H1 (cell line): ENCODE data around the gene UCN. TPM values are rescaled to one million over a fixed set of nuclear protein-coding genes. Genes with fewer than 3 reads are reported as not detected.

Experiments used
- CTCF ChIA-PET: fragments of 300-600 bp; sonication (Branson Sonifier 250); formaldehyde crosslinking; loops from one replicate; lab custom pipeline; 2021; ENCODE audit not compliant: partially characterized antibody; lab: Charles Lee
- POLR2A ChIA-PET: fragments of 300-600 bp; sonication (Branson Sonifier 250); formaldehyde crosslinking; loops from one replicate; lab custom pipeline; 2021; ENCODE audit warnings: inconsistent platforms; ENCODE audit not compliant: partially characterized antibody; lab: Charles Lee
- DNase-seq, 2 experiments: peaks; one replicate each; pipeline versions ENCODE4 v3.0.0 to v3.0.0-alpha.2; 2010 to 2022; ENCODE audit warnings: low spot score in 2 of 2, low read depth in 1 of 2, mixed read lengths in 1 of 2
- FAIRE-seq: peaks from 2 replicates; lab custom pipeline; 2011; peaks lifted over from hg19 to GRCh38; lab: Jason Lieb, UNC
- H2AFZ ChIP-seq: 2 replicates; pipeline ENCODE4 v1.8.1; 2012; ENCODE audit warnings: low read length, inconsistent platforms
- H2AK5ac ChIP-seq: 2 replicates; pipeline ENCODE4 v1.6.1; 2013; ENCODE audit warnings: low read depth, low read length
- H2BK120ac ChIP-seq: replicated peaks from 2 replicates; pipeline ENCODE3; 2013; ENCODE audit warnings: low read depth, low read length, inconsistent platforms
- H2BK12ac ChIP-seq: 2 replicates; pipeline ENCODE4 v1.6.1; 2013; ENCODE audit warnings: low read depth, low read length
- H2BK15ac ChIP-seq: 2 replicates; pipeline ENCODE4 v1.6.1; 2013; ENCODE audit warnings: low read length
- H2BK20ac ChIP-seq: 2 replicates; pipeline ENCODE4 v1.6.1; 2013; ENCODE audit warnings: low read length
- H2BK5ac ChIP-seq: 2 replicates; pipeline ENCODE4 v1.6.1; 2013; ENCODE audit warnings: low read depth, low read length
- H3K14ac ChIP-seq: 2 replicates; pipeline ENCODE4 v1.6.1; 2013; ENCODE audit warnings: inconsistent platforms; ENCODE audit not compliant: insufficient read length
- H3K18ac ChIP-seq: 2 replicates; pipeline ENCODE4 v1.6.1; 2013; ENCODE audit warnings: low read length; ENCODE audit errors: extremely low read depth
- H3K23ac ChIP-seq: 2 replicates; pipeline ENCODE4 v1.6.1; 2013; ENCODE audit warnings: inconsistent platforms; ENCODE audit not compliant: insufficient read length
- H3K23me2 ChIP-seq: 2 replicates; pipeline ENCODE4 v1.6.1; 2013; ENCODE audit warnings: low read depth, low read length
- H3K27ac ChIP-seq: 2 replicates; pipeline ENCODE4 v1.6.1; 2011; ENCODE audit warnings: low read depth, low read length, inconsistent platforms
- H3K27me3 ChIP-seq, 4 experiments: replicated peaks in 1 of 4; 1 replicate in 1 of 4; 2 replicates in 3 of 4; pipeline versions ENCODE4 v1.6.1 to v1.8.1; 2011 to 2013; ENCODE audit warnings: low read length in 3 of 4, mild to moderate bottlenecking in 3 of 4, inconsistent platforms in 2 of 4, mixed read lengths in 2 of 4, moderate library complexity in 1 of 4; ENCODE audit not compliant: control insufficient read depth in 3 of 4, insufficient read depth in 3 of 4; ENCODE audit errors: extremely low read depth in 1 of 4
- H3K36me3 ChIP-seq, 4 experiments: 2 replicates each; pipeline versions ENCODE4 v1.6.1 to v1.8.1; 2011 to 2013; ENCODE audit warnings: mild to moderate bottlenecking in 4 of 4, low read length in 3 of 4, moderate library complexity in 2 of 4, control low read depth in 1 of 4, inconsistent platforms in 1 of 4; ENCODE audit not compliant: insufficient read depth in 4 of 4, control insufficient read depth in 2 of 4
- H3K4ac ChIP-seq: replicated peaks from 2 replicates; pipeline ENCODE3; 2013; ENCODE audit warnings: low read length, low read depth, mixed read lengths, inconsistent platforms; ENCODE audit not compliant: insufficient read length
- H3K4me1 ChIP-seq, 4 experiments: replicated peaks in 1 of 4; 1 replicate in 1 of 4; 2 replicates in 3 of 4; pipeline versions ENCODE4 v1.6.1 to v1.8.1; 2011 to 2013; ENCODE audit warnings: low read length in 3 of 4, inconsistent platforms in 2 of 4, mixed read lengths in 1 of 4; ENCODE audit not compliant: insufficient read depth in 4 of 4, control insufficient read depth in 3 of 4
- H3K4me2 ChIP-seq, 2 experiments: 2 replicates each; pipeline versions ENCODE4 v1.6.1 to v1.8.1; 2011 to 2013; ENCODE audit warnings: low read depth in 2 of 2, low read length in 2 of 2, control low read depth in 1 of 2, inconsistent platforms in 1 of 2, mild to moderate bottlenecking in 1 of 2; ENCODE audit not compliant: insufficient read depth in 1 of 2
- H3K4me3 ChIP-seq, 4 experiments: fragments of 200-600, 300-600 bp in 1 of 4; sonication (generic), shearing (Covaris generic), sonication (Bioruptor Twin) in 1 of 4; 2 replicates each; pipeline versions ENCODE4 v1.5.1 to v1.8.1; 2011 to 2016; ENCODE audit warnings: low read length in 4 of 4, low read depth in 3 of 4, control low read depth in 2 of 4, inconsistent platforms in 2 of 4, mild to moderate bottlenecking in 2 of 4, mixed read lengths in 1 of 4, moderate library complexity in 1 of 4; ENCODE audit not compliant: insufficient read depth in 2 of 4; ENCODE audit errors: extremely low read depth in 1 of 4
- H3K56ac ChIP-seq: replicated peaks from 2 replicates; pipeline ENCODE3; 2013; ENCODE audit warnings: low read depth, mild to moderate bottlenecking, mixed read lengths, low read length, inconsistent platforms; ENCODE audit not compliant: insufficient read length
- H3K79me1 ChIP-seq: 2 replicates; pipeline ENCODE4 v1.6.1; 2013; ENCODE audit warnings: low read depth, low read length, control low read depth
- H3K79me2 ChIP-seq, 2 experiments: 2 replicates each; pipeline versions ENCODE4 v1.6.1 to v1.8.1; 2012 to 2013; ENCODE audit warnings: low read length in 2 of 2, mild to moderate bottlenecking in 2 of 2, inconsistent platforms in 1 of 2; ENCODE audit not compliant: insufficient read depth in 2 of 2, control insufficient read depth in 1 of 2
- H3K9ac ChIP-seq, 4 experiments: replicated peaks in 1 of 4; 1 replicate in 1 of 4; 2 replicates in 3 of 4; pipeline versions ENCODE4 v1.6.1 to v1.8.1; 2011 to 2013; ENCODE audit warnings: low read depth in 3 of 4, low read length in 3 of 4, control low read depth in 2 of 4, mild to moderate bottlenecking in 2 of 4, moderate library complexity in 2 of 4, inconsistent platforms in 1 of 4; ENCODE audit errors: extremely low read depth in 1 of 4
- H3K9me3 ChIP-seq, 2 experiments: 2 replicates each; pipeline versions ENCODE4 v1.6.1 to v1.8.1; 2012 to 2013; ENCODE audit warnings: mild to moderate bottlenecking in 2 of 2, moderate library complexity in 2 of 2, control low read depth in 1 of 2, inconsistent platforms in 1 of 2, low read depth in 1 of 2, low read length in 1 of 2, mixed read lengths in 1 of 2; ENCODE audit not compliant: insufficient read depth in 2 of 2
- H4K20me1 ChIP-seq, 2 experiments: replicated peaks in 1 of 2; 2 replicates each; pipeline versions ENCODE3 to v1.8.1; 2011 to 2013; ENCODE audit warnings: inconsistent platforms in 2 of 2, low read length in 2 of 2, mild to moderate bottlenecking in 1 of 2; ENCODE audit not compliant: insufficient read depth in 2 of 2, control insufficient read depth in 1 of 2
- H4K5ac ChIP-seq: 2 replicates; pipeline ENCODE4 v1.6.1; 2013; ENCODE audit warnings: low read length, low read depth, mixed read lengths, inconsistent platforms; ENCODE audit not compliant: insufficient read length
- H4K8ac ChIP-seq: 2 replicates; pipeline ENCODE4 v1.8.0; 2013; ENCODE audit warnings: mild to moderate bottlenecking, moderate library complexity, low read length, inconsistent platforms; ENCODE audit not compliant: insufficient read depth; ENCODE audit errors: extremely low read depth
- H4K91ac ChIP-seq: replicated peaks from 2 replicates; pipeline ENCODE3; 2013; ENCODE audit warnings: low read length, mixed read lengths, inconsistent platforms; ENCODE audit not compliant: insufficient read length
- CBX8 ChIP-seq: fragments of 300-800, 300-1000 bp; sonication (generic); IDR thresholded peaks from 2 replicates; pipeline ENCODE4 v1.7.1; 2016; ENCODE audit warnings: low read depth, low read length, borderline replicate concordance
- GABPA ChIP-seq: IDR thresholded peaks from 2 replicates; pipeline ENCODE4 v1.6.1; 2011; ENCODE audit warnings: mild to moderate bottlenecking, low read length, moderate library complexity, borderline replicate concordance; ENCODE audit not compliant: insufficient read depth
- NANOG ChIP-seq: IDR thresholded peaks from 2 replicates; pipeline ENCODE4 v1.6.1; 2011; ENCODE audit warnings: low read length, low read depth, mild to moderate bottlenecking, inconsistent platforms; ENCODE audit not compliant: insufficient read depth, poor library complexity, severe bottlenecking
- SRF ChIP-seq: IDR thresholded peaks from 2 replicates; pipeline ENCODE4 v1.6.1; 2011; ENCODE audit warnings: mild to moderate bottlenecking, low read depth, low read length, moderate library complexity
- WGBS, 2 experiments: shearing (Covaris generic) in 1 of 2; methylation state at CpG; one replicate each; pipeline versions ENCODE4 v1.1.6 to v1.1.7; 2013 to 2015; ENCODE audit warnings: low lambda C conversion rate in 2 of 2, mixed read lengths in 2 of 2, inconsistent platforms in 1 of 2, low coverage in 1 of 2, missing lambda C conversion rate in 1 of 2; ENCODE audit not compliant: insufficient replicate concordance in 2 of 2, insufficient coverage in 1 of 2, insufficient read length in 1 of 2; ENCODE audit errors: extremely low coverage in 1 of 2, missing lambda C conversion rate in 1 of 2; 5-methylcytosine and 5-hydroxymethylcytosine counted together
- polyA plus RNA-seq, 7 experiments: library from polyadenylated mRNA; depleted of rRNA in 3 of 7; stranded (reverse) in 5 of 7; unstranded in 2 of 7; fragments of >200 nt in 5 of 7; fragments of 200-250 nt in 2 of 7; gene quantifications; 1 replicate in 5 of 7; 2 replicates in 1 of 7; 4 replicates in 1 of 7; pipeline versions ENCODE4 v1.2.1 to v1.2.3, GENCODE V29; 2011 to 2013; ENCODE audit warnings: missing spikeins in 2 of 7, mixed read lengths in 2 of 7
- total RNA-seq: library from RNA; stranded (reverse); fragmentation: NEBNext Ultra II Directional; extraction: Animal tissue kit (Norgen Biotek cat#: 25700); gene quantifications from 2 replicates; pipeline ENCODE4 v1.2.1, GENCODE V29; 2021

The UCN gene
- total and polyA plus RNA-seq, 2 of the 8 experiments (the other 6 are each of a cell fraction or from before 2014, with no cell fraction given) = 0.35 TPM; not detected in 1

GRCh38 chr2:27314709-27315108 is 6.5 kb upstream of the UCN start:
- Histone ChIP-seq H3K56ac (no peak overlapping the region), H3K23ac (no peak overlapping the region), H2AFZ (no peak overlapping the region), H3K27ac (no peak overlapping the region), H2AK5ac (no peak overlapping the region), H3K23me2 (0 out of 2 replicates have a peak, but pooled peaks cover 2% of the 10 kb centered on the region), H3K4me1 (peaks cover 0 to 2% (median 0%) of the 10 kb centered on the region in 4 experiments; a peak in 1 of 7 replicates), H2BK12ac (no peak overlapping the region), H3K27me3 (no peaks in the 10 kb centered on the region), H4K8ac (no peak overlapping the region), H2BK15ac (no peak overlapping the region), H3K36me3 (peaks cover 0 to 2% (median 0%) of the 10 kb centered on the region in 4 experiments; a peak in 1 of 8 replicates), H3K18ac (no peak overlapping the region), H2BK5ac (peak overlapping the region; percentile 23; the same call in 1 of the 2 replicates), H2BK120ac (no peak overlapping the region), H4K20me1 (no peaks in the 10 kb centered on the region), H3K79me1 (peaks cover 2% of the 10 kb centered on the region; the same call in 1 of the 2 replicates), H3K9me3 (no peaks in the 10 kb centered on the region), H3K14ac (no peak overlapping the region), H4K91ac (no peak overlapping the region), H3K4me2 (no peak overlapping the region), H4K5ac (no peak overlapping the region), H3K79me2 (no peaks in the 10 kb centered on the region), H3K4ac (no peak overlapping the region), H3K9ac (no peak overlapping the region), H3K4me3 (no peak overlapping the region), H2BK20ac (no peak overlapping the region)
- DNase-seq (no peak), FAIRE-seq (no peak)
- TF ChIP-seq GABPA (no peak), SRF (no peak), CBX8 (no peak), NANOG (no peak)
- 91% methylated on average over 9 of the region's 9 CpGs; no CpG with 5 or more reads in 1 of the 2 experiments for WGBS, 2 experiments
- ChIA-PET CTCF (interaction anchor here (0.6 to 5.9 kb wide), 6 partner anchors 12 to 842 kb away, joined by 3 to 48 read pairs (median 3); no protein-coding TSS in a partner anchor), POLR2A (interaction anchor here (0.6 to 2.4 kb wide), 9 partner anchors 9 to 66 kb away, joined by 3 to 13 read pairs (median 5); partner anchors contain the start of genes GTF3C2, MPV17 and ZNF513)
